ENCODE results near the gene PDE6D. TPM values are rescaled to one million over a fixed set of nuclear protein-coding genes. Genes with fewer than 3 reads are reported as not detected.

The PDE6D gene
- total RNA-seq, 1 experiment from 2014 or later, result 31.4 TPM

GRCh38 chr2:231688719-231689118 lies 92.4 kb downstream of the PDE6D start:
- in situ Hi-C loops (cut with HindIII; ENCODE audit: low pct_unique_long_range_greater_than_20kb, low sequenced_read_pairs), result no loop called here
- Histone ChIP-seq H3K9me3 (ENCODE audit: control insufficient read depth, insufficient read depth, low read depth, low read length) (no peaks in the 10 kb centered on the region), H3K27ac (ENCODE audit: low read length) (no peak overlapping the region), H3K36me3 (ENCODE audit: control insufficient read depth, insufficient read depth, low read length) (no peaks in the 10 kb centered on the region), H3K4me3 (ENCODE audit: low read depth in 2 of 2, low read length in 2 of 2) (no peak overlapping the region), H3K4me1 (ENCODE audit: control insufficient read depth, insufficient read depth, low read length) (no peaks in the 10 kb centered on the region), H3K27me3 (ENCODE audit: control insufficient read depth, insufficient read depth, low read length) (no peaks in the 10 kb centered on the region)
- intact Hi-C loops (cut with micrococcal nuclease; ENCODE audit: unreplicated experiment), result no loop called here
- POLR2A ChIA-PET, result no interaction called here
- DNase-seq (ENCODE audit: low read depth, low spot score), result no peak
- BruUV-seq (replicated peaks), result no TSS peak
- TF ChIP-seq TCF7L2 (IDR thresholded peaks at IDR 0.05; ENCODE audit: low read depth, low read length) (no peak), CTCF (IDR thresholded peaks at IDR 0.05) (no peak), POLR2AphosphoS5 (IDR thresholded peaks at IDR 0.05; ENCODE audit: low read depth, low read length) (no peak), SIN3A (IDR thresholded peaks at IDR 0.05; ENCODE audit: borderline replicate concordance, insufficient read depth, low read depth, low read length) (no peak), REST (IDR thresholded peaks at IDR 0.05; ENCODE audit: insufficient read depth in 1 of 2, low read depth in 2 of 2, low read length in 1 of 2) (no peak)
- CTCF ChIA-PET, result interaction anchor here (1.0 kb wide), 1 partner anchor 26 kb away, joined by 5 read pairs; no protein-coding TSS in a partner anchor
- no peak for ATAC-seq

- no peak overlapping the region for H3K27ac ChIP-seq (ENCODE audit: low read length)
These were observed 93.1 kb downstream of the PDE6D start for GRCh38 chr2:231687961-231688360.

More at GRCh38 chr2:231687961-231688360, 93.1 kb downstream of the PDE6D start:
- H3K9me3 ChIP-seq (ENCODE audit: control insufficient read depth, insufficient read depth, low read depth, low read length), result no peaks in the 10 kb centered on the region
- H3K4me1 ChIP-seq (ENCODE audit: control insufficient read depth, insufficient read depth, low read length), result no peaks in the 10 kb centered on the region
- H3K4me3 ChIP-seq (ENCODE audit: low read depth in 2 of 2, low read length in 2 of 2), result no peak overlapping the region
- H3K36me3 ChIP-seq (ENCODE audit: control insufficient read depth, insufficient read depth, low read length), result no peaks in the 10 kb centered on the region
- H3K27me3 ChIP-seq (ENCODE audit: control insufficient read depth, insufficient read depth, low read length), result no peaks in the 10 kb centered on the region
- CTCF ChIA-PET, result interaction anchor here (1.0 to 1.4 kb wide), 2 partner anchors 10 to 26 kb away, joined by 4 to 5 read pairs; no protein-coding TSS in a partner anchor
- no TSS peak for BruUV-seq (replicated peaks)
- ATAC-seq, result no peak
- POLR2A ChIA-PET, result no interaction called here
- DNase-seq (ENCODE audit: low read depth, low spot score), result no peak
- in situ Hi-C loops (cut with HindIII; ENCODE audit: low pct_unique_long_range_greater_than_20kb, low sequenced_read_pairs) (no loop called here), intact Hi-C loops (cut with micrococcal nuclease; ENCODE audit: unreplicated experiment) (no loop called here)
- TF ChIP-seq TCF7L2 (IDR thresholded peaks at IDR 0.05; ENCODE audit: low read depth, low read length) (no peak), REST (IDR thresholded peaks at IDR 0.05; ENCODE audit: insufficient read depth in 1 of 2, low read depth in 2 of 2, low read length in 1 of 2) (no peak), POLR2AphosphoS5 (IDR thresholded peaks at IDR 0.05; ENCODE audit: low read depth, low read length) (no peak), SIN3A (IDR thresholded peaks at IDR 0.05; ENCODE audit: borderline replicate concordance, insufficient read depth, low read depth, low read length) (no peak), CTCF (IDR thresholded peaks at IDR 0.05) (no peak)
